GM19240 (cell line): ENCODE measurements around the gene PYY.
A peak's percentile ranks its signal among the peaks of the same experiment; 100 is the strongest.
"Not testable (repeated sequence)": the region's sequence is repeated elsewhere in the genome, so short reads cannot be mapped to it uniquely, and the experiment has no call there.

ENCODE experiments used
- DNase-seq: peaks from one replicate; pipeline ENCODE4 v3.0.0; 2011; ENCODE audit warnings: low spot score; ENCODE audit not compliant: insufficient read length

The PYY gene

GRCh38 chr17:43953746-43954145 lies at the start of gene PYY:
Gene PYY, minus strand, starts transcription at chr17:43953940. Its CDS starts 457 bp downstream, at chr17:43953483.
- DNase-seq, result no peak

GRCh38 chr17:44002141-44002848 lies 48.6 kb upstream of the PYY start:
- DNase-seq, result no peak

- DNase-seq, result no peak
These were observed 47.8 kb upstream of the PYY start for GRCh38 chr17:44001461-44001920.

- DNase-seq, result no peak
These were observed 47.2 kb upstream of the PYY start for GRCh38 chr17:44000871-44001460.

- DNase-seq, result no peak
These were observed 46.6 kb upstream of the PYY start for GRCh38 chr17:44000141-44000860.

GRCh38 chr17:43999024-43999423 lies 45.3 kb upstream of the PYY start:
- no peak for DNase-seq

- DNase-seq, result no peak
These were observed 44.8 kb upstream of the PYY start for GRCh38 chr17:43998552-43998951.

GRCh38 chr17:43997180-43997579 lies 43.4 kb upstream of the PYY start:
- not testable (repeated sequence) for DNase-seq

- DNase-seq, result no peak
These were observed 41.4 kb upstream of the PYY start for GRCh38 chr17:43995150-43995471.

GRCh38 chr17:43994272-43995149 lies 40.8 kb upstream of the PYY start:
- DNase-seq, result peak; percentile 56

- DNase-seq, result no peak
These were observed 38.9 kb upstream of the PYY start for GRCh38 chr17:43992641-43993040.

- no peak for DNase-seq
These were observed 34.6 kb upstream of the PYY start for GRCh38 chr17:43988301-43988700.

GRCh38 chr17:43987131-43988021 lies 33.6 kb upstream of the PYY start:
- no peak for DNase-seq

- no peak for DNase-seq
These were observed 32.7 kb upstream of the PYY start for GRCh38 chr17:43986225-43986981.

GRCh38 chr17:43984521-43984920 lies 30.8 kb upstream of the PYY start:
- no peak for DNase-seq

- DNase-seq, result no peak
These were observed 30.0 kb upstream of the PYY start for GRCh38 chr17:43983515-43984411.

GRCh38 chr17:43983196-43983514 lies 29.4 kb upstream of the PYY start:
- no peak for DNase-seq

GRCh38 chr17:43982171-43982570 lies 28.4 kb upstream of the PYY start:
- no peak for DNase-seq

GRCh38 chr17:43979671-43980070 lies 25.9 kb upstream of the PYY start:
- no peak for DNase-seq
